Epithelial cell of esophagus (primary cell): ENCODE data around the gene ZNF391.

ENCODE experiments used
- DNase-seq: peaks from one replicate; pipeline ENCODE4 v3.0.0; 2010; ENCODE audit warnings: low read depth
- H3K4me3 ChIP-seq: 2 replicates; pipeline ENCODE4 v1.5.1; 2011; ENCODE audit warnings: mild to moderate bottlenecking, low read length, control low read depth
- TF ChIP-seq, protein P1 (sequence below): IDR thresholded peaks from 2 replicates; pipeline ENCODE4 v1.5.1; 2011; ENCODE audit warnings: low read depth, mild to moderate bottlenecking, low read length, control low read depth, inconsistent platforms; ENCODE audit not compliant: insufficient read depth; ENCODE audit errors: missing control alignments

ZNF391 gene

GRCh38 chr6:27400877-27401642 is 12.5 kb downstream of the ZNF391 start:
- no peak overlapping the region for H3K4me3 ChIP-seq
- DNase-seq = no peak
- TF ChIP-seq, protein P1, sequence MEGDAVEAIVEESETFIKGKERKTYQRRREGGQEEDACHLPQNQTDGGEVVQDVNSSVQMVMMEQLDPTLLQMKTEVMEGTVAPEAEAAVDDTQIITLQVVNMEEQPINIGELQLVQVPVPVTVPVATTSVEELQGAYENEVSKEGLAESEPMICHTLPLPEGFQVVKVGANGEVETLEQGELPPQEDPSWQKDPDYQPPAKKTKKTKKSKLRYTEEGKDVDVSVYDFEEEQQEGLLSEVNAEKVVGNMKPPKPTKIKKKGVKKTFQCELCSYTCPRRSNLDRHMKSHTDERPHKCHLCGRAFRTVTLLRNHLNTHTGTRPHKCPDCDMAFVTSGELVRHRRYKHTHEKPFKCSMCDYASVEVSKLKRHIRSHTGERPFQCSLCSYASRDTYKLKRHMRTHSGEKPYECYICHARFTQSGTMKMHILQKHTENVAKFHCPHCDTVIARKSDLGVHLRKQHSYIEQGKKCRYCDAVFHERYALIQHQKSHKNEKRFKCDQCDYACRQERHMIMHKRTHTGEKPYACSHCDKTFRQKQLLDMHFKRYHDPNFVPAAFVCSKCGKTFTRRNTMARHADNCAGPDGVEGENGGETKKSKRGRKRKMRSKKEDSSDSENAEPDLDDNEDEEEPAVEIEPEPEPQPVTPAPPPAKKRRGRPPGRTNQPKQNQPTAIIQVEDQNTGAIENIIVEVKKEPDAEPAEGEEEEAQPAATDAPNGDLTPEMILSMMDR = no peak

- TF ChIP-seq, protein P1 = no peak
- no peak for DNase-seq
- H3K4me3 ChIP-seq = no peak overlapping the region
These were observed 17.5 kb downstream of the ZNF391 start for GRCh38 chr6:27406085-27406484.

GRCh38 chr6:27407153-27407814 is 18.7 kb downstream of the ZNF391 start:
- H3K4me3 ChIP-seq = no peak overlapping the region
- TF ChIP-seq, protein P1 = no peak
- peak; percentile 2 for DNase-seq

GRCh38 chr6:27414300-27414699 is 25.7 kb downstream of the ZNF391 start:
- H3K4me3 ChIP-seq = no peak overlapping the region
- TF ChIP-seq, protein P1 = no peak
- DNase-seq = no peak

GRCh38 chr6:27414996-27415395 is 26.4 kb downstream of the ZNF391 start:
- TF ChIP-seq, protein P1 = no peak
- no peak overlapping the region for H3K4me3 ChIP-seq
- peak; percentile 45 for DNase-seq

DNA sequence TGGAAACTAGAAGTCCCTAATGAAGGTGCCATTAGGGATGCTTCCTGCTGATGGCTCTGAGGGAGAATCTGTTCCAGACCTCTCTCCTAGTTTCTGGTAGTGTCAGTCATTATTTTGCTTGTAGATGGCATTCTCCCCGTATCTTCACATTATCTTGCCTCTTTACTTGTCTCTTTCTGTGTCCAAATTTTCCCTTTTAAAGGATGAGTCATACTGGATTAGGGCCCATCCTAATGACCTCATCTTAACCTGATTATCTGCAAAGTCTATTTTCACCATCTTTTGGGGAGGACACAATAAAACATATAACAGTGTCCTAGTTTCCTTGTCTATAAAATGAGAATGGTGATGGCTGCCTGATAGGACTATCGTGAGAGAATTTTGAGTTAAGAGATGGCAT is 27.3 kb downstream of the ZNF391 start:
- TF ChIP-seq, protein P1 = no peak
- no peak overlapping the region for H3K4me3 ChIP-seq
- DNase-seq = no peak
